ENCODE measurements around the gene CYP2C19. TPM values are rescaled to one million over a fixed set of nuclear protein-coding genes. Genes with fewer than 3 reads are reported as not detected.
A peak's percentile ranks its signal among the peaks of the same experiment; 100 is the strongest.
"Not testable (repeated sequence)": the region's sequence is repeated elsewhere in the genome, so short reads cannot be mapped to it uniquely, and the experiment has no call there.

Gene CYP2C19
- total RNA-seq, 1 donor from 2014 or later, result not detected

DNA sequence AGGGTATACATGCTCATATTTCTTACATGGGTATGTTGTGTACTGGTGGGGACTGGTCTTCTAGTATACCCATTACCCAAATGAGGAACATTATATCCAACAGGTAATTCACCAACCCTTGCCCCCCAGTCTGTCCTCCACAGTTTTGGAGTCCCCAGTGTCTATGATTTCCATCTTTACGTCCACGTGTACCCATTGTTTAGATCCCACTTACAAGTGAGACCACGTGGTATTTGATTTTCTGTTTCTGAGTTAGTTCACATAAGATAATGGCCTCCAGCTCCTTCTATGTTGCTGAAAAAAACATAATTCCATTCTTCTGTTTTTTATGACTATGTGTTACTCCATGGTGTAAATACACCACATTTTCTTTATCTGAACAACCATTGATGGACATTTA is 126.6 kb downstream of the CYP2C19 start:
- ATAC-seq, result no peak
- Histone ChIP-seq H3K27me3 (ENCODE audit: low read depth) (no peaks in the 10 kb centered on the region), H3K4me1 (no peaks in the 10 kb centered on the region), H3K36me3 (no peaks in the 10 kb centered on the region), H3K4me3 (no peak overlapping the region), H3K9me3 (no peaks in the 10 kb centered on the region), H3K27ac (no peak overlapping the region)
- DNase-seq, result no peak
- intact Hi-C loops (cut with DNase I), result no loop called here
- TF ChIP-seq, protein P1, sequence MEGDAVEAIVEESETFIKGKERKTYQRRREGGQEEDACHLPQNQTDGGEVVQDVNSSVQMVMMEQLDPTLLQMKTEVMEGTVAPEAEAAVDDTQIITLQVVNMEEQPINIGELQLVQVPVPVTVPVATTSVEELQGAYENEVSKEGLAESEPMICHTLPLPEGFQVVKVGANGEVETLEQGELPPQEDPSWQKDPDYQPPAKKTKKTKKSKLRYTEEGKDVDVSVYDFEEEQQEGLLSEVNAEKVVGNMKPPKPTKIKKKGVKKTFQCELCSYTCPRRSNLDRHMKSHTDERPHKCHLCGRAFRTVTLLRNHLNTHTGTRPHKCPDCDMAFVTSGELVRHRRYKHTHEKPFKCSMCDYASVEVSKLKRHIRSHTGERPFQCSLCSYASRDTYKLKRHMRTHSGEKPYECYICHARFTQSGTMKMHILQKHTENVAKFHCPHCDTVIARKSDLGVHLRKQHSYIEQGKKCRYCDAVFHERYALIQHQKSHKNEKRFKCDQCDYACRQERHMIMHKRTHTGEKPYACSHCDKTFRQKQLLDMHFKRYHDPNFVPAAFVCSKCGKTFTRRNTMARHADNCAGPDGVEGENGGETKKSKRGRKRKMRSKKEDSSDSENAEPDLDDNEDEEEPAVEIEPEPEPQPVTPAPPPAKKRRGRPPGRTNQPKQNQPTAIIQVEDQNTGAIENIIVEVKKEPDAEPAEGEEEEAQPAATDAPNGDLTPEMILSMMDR (IDR thresholded peaks at IDR 0.05), result no peak

DNA sequence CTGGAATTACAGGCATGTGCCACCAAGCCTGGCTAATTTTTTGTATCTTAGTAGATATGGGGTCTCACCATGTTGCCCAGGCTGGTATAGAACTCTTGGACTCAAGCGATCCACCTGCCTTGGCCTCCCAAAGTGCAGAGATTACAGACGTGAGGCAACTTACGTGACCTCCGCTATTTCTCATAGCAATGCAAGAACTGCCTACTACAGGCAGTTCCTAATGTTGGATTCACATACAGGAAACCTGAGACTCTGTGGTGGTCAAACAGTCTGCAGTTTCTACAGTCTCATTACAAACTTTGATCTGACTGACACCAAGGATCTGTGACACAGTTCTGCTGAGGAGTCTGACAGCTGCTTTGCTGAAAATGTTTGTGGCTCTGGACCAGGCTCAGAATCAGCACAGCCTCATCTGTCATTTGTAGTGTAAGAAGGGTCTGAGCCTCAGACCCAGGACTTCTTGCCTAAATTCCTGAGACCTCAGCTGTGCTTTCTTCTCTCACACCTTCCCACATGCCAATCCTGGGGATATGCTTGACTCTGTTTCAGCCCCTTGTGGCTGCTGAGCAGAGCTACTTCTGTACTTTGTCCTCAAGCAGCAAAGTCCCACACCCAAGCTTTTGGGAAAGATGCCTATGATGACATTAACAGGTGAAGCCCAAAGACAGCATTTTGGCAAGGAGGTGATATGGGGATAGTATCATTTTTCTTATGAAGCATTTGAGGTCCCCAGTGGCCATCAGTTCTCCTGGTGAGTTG is 128.0 kb downstream of the CYP2C19 start:
- no peaks in the 10 kb centered on the region for H3K9me3 ChIP-seq
- DNase-seq, result no peak
- TF ChIP-seq, protein P1 (IDR thresholded peaks at IDR 0.05), result no peak
- intact Hi-C loops (cut with DNase I), result no loop called here
- H3K27ac ChIP-seq, result no peak overlapping the region
- H3K4me1 ChIP-seq, result no peaks in the 10 kb centered on the region
- H3K36me3 ChIP-seq, result no peaks in the 10 kb centered on the region
- no peak overlapping the region for H3K4me3 ChIP-seq
- ATAC-seq, result no peak
- H3K27me3 ChIP-seq (ENCODE audit: low read depth), result no peaks in the 10 kb centered on the region

DNA sequence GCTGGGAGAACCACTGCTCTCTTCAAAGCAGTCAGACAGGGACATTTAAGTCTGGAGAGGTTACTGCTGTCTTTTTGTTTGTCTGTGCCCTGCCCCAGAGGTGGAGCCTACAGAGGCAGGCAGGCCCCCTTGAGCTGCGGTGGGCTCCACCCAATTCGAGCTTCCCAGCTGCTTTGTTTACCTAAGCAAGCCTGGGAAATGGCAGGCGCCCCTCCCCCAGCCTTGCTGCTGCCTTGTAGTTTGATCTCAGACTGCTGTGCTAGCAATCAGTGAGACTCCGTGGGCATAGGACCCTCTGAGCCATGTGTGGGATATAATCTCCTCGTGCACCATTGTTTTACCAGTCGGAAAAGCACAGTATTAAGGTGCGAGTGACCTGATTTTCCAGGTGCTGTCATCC is 135.9 kb downstream of the CYP2C19 start:
- H3K36me3 ChIP-seq; intact Hi-C loops (cut with DNase I); H3K4me3 ChIP-seq; H3K9me3 ChIP-seq; H3K27me3 ChIP-seq (ENCODE audit: low read depth); DNase-seq; ATAC-seq; H3K4me1 ChIP-seq; H3K27ac ChIP-seq: not testable (repeated sequence)

DNA sequence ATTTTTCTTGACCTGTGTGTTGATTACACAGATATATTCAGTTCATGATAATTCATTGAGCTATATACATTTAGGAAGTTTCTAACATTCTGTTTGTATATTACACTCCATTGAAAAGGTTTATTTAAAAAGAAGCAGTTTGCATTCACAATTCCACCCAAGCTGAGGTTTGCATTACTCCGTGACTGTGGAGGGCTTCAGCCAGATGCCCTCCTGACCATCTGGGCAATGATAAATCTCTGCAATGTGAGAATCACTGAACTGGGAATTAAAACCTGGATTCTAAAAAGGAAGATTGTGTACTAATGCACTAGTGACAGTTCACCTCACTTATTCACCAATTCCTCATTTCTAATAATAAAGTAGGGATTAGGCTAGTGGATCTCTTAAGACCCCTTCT is 139.6 kb downstream of the CYP2C19 start:
- Histone ChIP-seq H3K36me3 (no peaks in the 10 kb centered on the region), H3K9me3 (no peaks in the 10 kb centered on the region), H3K4me3 (no peak overlapping the region), H3K27me3 (ENCODE audit: low read depth) (no peaks in the 10 kb centered on the region), H3K4me1 (no peaks in the 10 kb centered on the region), H3K27ac (no peak overlapping the region)
- no peak for DNase-seq
- ATAC-seq, result no peak
- intact Hi-C loops (cut with DNase I), result no loop called here
- TF ChIP-seq, protein P1 (IDR thresholded peaks at IDR 0.05), result no peak

DNA sequence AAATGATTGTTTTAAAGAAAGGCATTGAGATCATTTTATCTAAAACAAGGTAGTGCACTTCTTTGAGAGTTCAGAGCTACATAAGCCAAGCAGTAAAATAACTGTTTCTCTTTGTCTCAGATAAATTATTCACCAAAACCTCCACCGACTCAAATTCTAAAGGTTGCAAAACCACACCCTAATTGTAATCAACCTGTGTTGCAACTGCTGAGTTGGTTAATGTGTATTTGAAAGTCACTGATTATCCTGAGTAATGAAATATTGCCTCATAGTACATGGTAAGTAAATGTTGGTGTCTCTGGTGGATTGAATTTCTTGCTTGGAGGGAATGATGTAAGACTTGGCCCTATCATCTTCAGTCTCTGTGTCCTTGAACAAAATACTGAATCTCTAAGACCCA is 140.1 kb downstream of the CYP2C19 start:
- no peaks in the 10 kb centered on the region for H3K4me1 ChIP-seq
- intact Hi-C loops (cut with DNase I), result no loop called here

More for the DNA sequence above, 140.1 kb downstream of the CYP2C19 start:
- DNase-seq (no peak), ATAC-seq (peak in 1 of 2 donors; percentile 52)
- no peaks in the 10 kb centered on the region for H3K9me3 ChIP-seq
- H3K36me3 ChIP-seq, result no peaks in the 10 kb centered on the region
- no peak overlapping the region for H3K27ac ChIP-seq
- H3K4me3 ChIP-seq, result no peak overlapping the region
- H3K27me3 ChIP-seq (ENCODE audit: low read depth), result no peaks in the 10 kb centered on the region
- TF ChIP-seq, protein P1 (IDR thresholded peaks at IDR 0.05), result no peak

Other genes with a start within 250 kb of the CYP2C19 start
- 2.7 TPM for gene HELLS, start 216.9 kb upstream of the CYP2C19 start, total RNA-seq
- 0.65 TPM for gene CYP2C18, start 79.0 kb upstream of the CYP2C19 start, total RNA-seq
- gene CYP2C9, start 176.0 kb downstream of the CYP2C19 start, total RNA-seq, result 0.38 TPM